Neural progenitor cell (in vitro differentiated cells): ENCODE results near the gene MS4A2. TPM values are rescaled to one million over a fixed set of nuclear protein-coding genes. Genes with fewer than 3 reads are reported as not detected.

Experiments used
- DNase-seq: peaks from one replicate; pipeline ENCODE4 v3.0.0-alpha.2; 2016; ENCODE audit warnings: low spot score
- H2AFZ ChIP-seq: fragments of 200-600 bp; sonication (generic); replicated peaks from 2 replicates; pipeline ENCODE4 v1.6.1; 2016; ENCODE audit warnings: antibody characterized with exemption
- H3F3A ChIP-seq: fragments of 200-600 bp; sonication (generic); 2 replicates; pipeline ENCODE4 v1.6.1; 2016; ENCODE audit warnings: antibody characterized with exemption, low read depth
- H3K27ac ChIP-seq: fragments of 200-600 bp; sonication (generic); 2 replicates; pipeline ENCODE4 v1.5.1; 2016; ENCODE audit warnings: mild to moderate bottlenecking
- H3K27me3 ChIP-seq: fragments of 200-600 bp; sonication (generic); 2 replicates; pipeline ENCODE4 v1.6.1; 2016; ENCODE audit warnings: mild to moderate bottlenecking, moderate library complexity
- H3K36me3 ChIP-seq: fragments of 200-600 bp; sonication (generic); 2 replicates; pipeline ENCODE4 v1.5.1; 2016
- H3K4me1 ChIP-seq: fragments of 200-600 bp; sonication (generic); 2 replicates; pipeline ENCODE4 v1.6.1; 2016; ENCODE audit warnings: mixed run types
- H3K4me2 ChIP-seq: fragments of 200-600 bp; sonication (generic); 2 replicates; pipeline ENCODE4 v1.6.1; 2016
- H3K4me3 ChIP-seq: fragments of 200-600 bp; sonication (generic); 2 replicates; pipeline ENCODE4 v1.5.1; 2016
- H3K79me2 ChIP-seq: fragments of 200-600 bp; sonication (generic); 2 replicates; pipeline ENCODE4 v1.6.1; 2016; ENCODE audit warnings: low read depth
- H3K9ac ChIP-seq: fragments of 200-600 bp; sonication (generic); 2 replicates; pipeline ENCODE4 v1.6.1; 2016
- H3K9me3 ChIP-seq: fragments of 200-600 bp; sonication (generic); 2 replicates; pipeline ENCODE4 v1.5.1; 2016; ENCODE audit warnings: low read depth
- H4K20me1 ChIP-seq: fragments of 200-600 bp; sonication (generic); 2 replicates; pipeline ENCODE4 v1.6.1; 2016; ENCODE audit warnings: low read depth
- H3K27ac Mint-ChIP-seq: 3 replicates; pipeline ENCODE4 v1.8.0; 2021; ENCODE audit warnings: mixed read lengths
- H3K27me3 Mint-ChIP-seq: 2 replicates; pipeline ENCODE4 v1.8.0; 2022; ENCODE audit warnings: low read depth, mild to moderate bottlenecking, inconsistent platforms, moderate library complexity, mixed read lengths; ENCODE audit not compliant: insufficient read depth
- H3K36me3 Mint-ChIP-seq: 3 replicates; pipeline ENCODE4 v1.8.0; 2021; ENCODE audit warnings: mixed read lengths
- H3K4me1 Mint-ChIP-seq: 3 replicates; pipeline ENCODE4 v1.8.0; 2021; ENCODE audit warnings: mixed read lengths
- H3K4me3 Mint-ChIP-seq: 3 replicates; pipeline ENCODE4 v1.8.0; 2021; ENCODE audit warnings: mild to moderate bottlenecking, moderate library complexity, mixed read lengths
- H3K9me3 Mint-ChIP-seq: 3 replicates; pipeline ENCODE4 v1.8.0; 2020; ENCODE audit warnings: mixed read lengths
- EZH2 ChIP-seq: fragments of 200-600 bp; sonication (generic); IDR thresholded peaks from 2 replicates; pipeline ENCODE4 v1.6.1; 2017; ENCODE audit warnings: antibody characterized with exemption, mild to moderate bottlenecking, moderate library complexity
- EZH2phosphoT487 ChIP-seq: fragments of 200-600 bp; sonication (generic); IDR thresholded peaks from 2 replicates; pipeline ENCODE4 v1.6.1; 2017; ENCODE audit warnings: antibody characterized with exemption
- total RNA-seq: library from RNA; depleted of rRNA; stranded (reverse); fragments of >200 nt; gene quantifications from 2 replicates; pipeline ENCODE4 v1.2.3, GENCODE V29; 2015; ENCODE audit warnings: low replicate concordance
- TF ChIP-seq, protein P1 (sequence below): fragments of 200-600 bp; sonication (generic); IDR thresholded peaks from 2 replicates; pipeline ENCODE4 v1.5.1; 2017; ENCODE audit warnings: antibody characterized with exemption, mild to moderate bottlenecking

MS4A2 gene
- total RNA-seq, 1 donor from 2014 or later: not detected

DNA sequence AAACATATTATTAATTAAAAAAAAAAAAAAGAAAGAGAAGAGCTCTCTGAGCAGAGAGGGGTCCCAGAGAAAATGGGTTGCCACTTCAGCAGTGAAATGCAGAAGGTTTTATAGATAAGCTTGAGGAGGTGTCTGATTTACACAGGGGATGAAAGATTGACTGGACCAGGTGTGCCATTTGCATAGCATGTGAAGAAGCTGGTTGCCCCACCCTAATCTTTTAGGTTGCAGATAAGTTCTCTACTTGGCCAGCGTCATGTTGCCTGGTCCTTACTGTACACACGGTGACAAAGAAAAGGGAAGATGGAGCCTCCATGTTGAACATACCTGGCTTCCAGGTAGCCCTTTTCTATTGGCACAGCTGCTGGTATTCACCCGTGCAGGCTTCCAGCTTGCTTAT is 41.4 kb downstream of the MS4A2 start:
- TF ChIP-seq, protein P1, sequence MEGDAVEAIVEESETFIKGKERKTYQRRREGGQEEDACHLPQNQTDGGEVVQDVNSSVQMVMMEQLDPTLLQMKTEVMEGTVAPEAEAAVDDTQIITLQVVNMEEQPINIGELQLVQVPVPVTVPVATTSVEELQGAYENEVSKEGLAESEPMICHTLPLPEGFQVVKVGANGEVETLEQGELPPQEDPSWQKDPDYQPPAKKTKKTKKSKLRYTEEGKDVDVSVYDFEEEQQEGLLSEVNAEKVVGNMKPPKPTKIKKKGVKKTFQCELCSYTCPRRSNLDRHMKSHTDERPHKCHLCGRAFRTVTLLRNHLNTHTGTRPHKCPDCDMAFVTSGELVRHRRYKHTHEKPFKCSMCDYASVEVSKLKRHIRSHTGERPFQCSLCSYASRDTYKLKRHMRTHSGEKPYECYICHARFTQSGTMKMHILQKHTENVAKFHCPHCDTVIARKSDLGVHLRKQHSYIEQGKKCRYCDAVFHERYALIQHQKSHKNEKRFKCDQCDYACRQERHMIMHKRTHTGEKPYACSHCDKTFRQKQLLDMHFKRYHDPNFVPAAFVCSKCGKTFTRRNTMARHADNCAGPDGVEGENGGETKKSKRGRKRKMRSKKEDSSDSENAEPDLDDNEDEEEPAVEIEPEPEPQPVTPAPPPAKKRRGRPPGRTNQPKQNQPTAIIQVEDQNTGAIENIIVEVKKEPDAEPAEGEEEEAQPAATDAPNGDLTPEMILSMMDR: no peak
- TF ChIP-seq EZH2 (no peak), EZH2phosphoT487 (no peak)
- H3K9me3 ChIP-seq: no peaks in the 10 kb centered on the region
- no peak for DNase-seq
- H2AFZ ChIP-seq: no peak overlapping the region
- H4K20me1 ChIP-seq: no peaks in the 10 kb centered on the region
- Mint-ChIP-seq H3K9me3 (peaks cover 9% of the 10 kb centered on the region), H3K27me3 (peaks cover 6% of the 10 kb centered on the region), H3K4me1 (no peaks in the 10 kb centered on the region), H3K4me3 (no peak overlapping the region), H3K36me3 (no peaks in the 10 kb centered on the region), H3K27ac (no peak overlapping the region)
- no peak overlapping the region for H3K4me2 ChIP-seq
- no peaks in the 10 kb centered on the region for H3K27me3 ChIP-seq
- H3K27ac ChIP-seq: no peak overlapping the region
- H3K79me2 ChIP-seq: no peaks in the 10 kb centered on the region
- H3K36me3 ChIP-seq: no peaks in the 10 kb centered on the region
- no peaks in the 10 kb centered on the region for H3F3A ChIP-seq
- no peak overlapping the region for H3K9ac ChIP-seq
- no peak overlapping the region for H3K4me3 ChIP-seq
- H3K4me1 ChIP-seq: peaks cover 5% of the 10 kb centered on the region

DNA sequence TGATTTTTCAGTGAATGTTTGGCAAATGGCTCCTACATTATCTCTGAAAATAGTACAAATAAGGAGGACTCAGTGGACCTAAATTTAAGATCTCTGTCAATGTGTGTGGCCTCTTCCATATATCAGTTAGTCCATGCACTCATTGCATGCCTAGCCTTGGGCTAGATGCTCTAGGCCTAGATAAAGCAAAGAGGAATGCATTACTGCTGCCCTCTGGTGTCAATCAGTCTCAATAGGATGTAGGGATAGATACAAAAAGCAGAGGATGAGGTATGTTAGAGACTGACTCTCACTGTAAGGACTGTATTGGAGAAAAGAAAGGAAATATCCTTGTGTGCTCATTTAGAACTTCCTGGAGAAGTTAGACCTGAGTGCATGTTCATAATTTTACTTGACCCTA is 42.0 kb downstream of the MS4A2 start:
- Histone ChIP-seq H3K36me3 (no peaks in the 10 kb centered on the region), H3K27ac (no peak overlapping the region), H3K79me2 (no peaks in the 10 kb centered on the region), H3K27me3 (no peaks in the 10 kb centered on the region), H2AFZ (no peak overlapping the region), H3K9me3 (no peaks in the 10 kb centered on the region), H3K4me2 (no peak overlapping the region), H3K9ac (no peak overlapping the region), H3F3A (no peaks in the 10 kb centered on the region), H3K4me3 (no peak overlapping the region), H4K20me1 (no peaks in the 10 kb centered on the region), H3K4me1 (peaks cover 5% of the 10 kb centered on the region)
- peaks cover 6% of the 10 kb centered on the region for H3K27me3 Mint-ChIP-seq
- no peak overlapping the region for H3K27ac Mint-ChIP-seq
- TF ChIP-seq, protein P1: peak; percentile 57
- no peak for TF ChIP-seq EZH2phosphoT487
- no peak for TF ChIP-seq EZH2
- no peaks in the 10 kb centered on the region for H3K4me1 Mint-ChIP-seq
- H3K4me3 Mint-ChIP-seq: no peak overlapping the region
- peak; percentile 69 for DNase-seq
- no peaks in the 10 kb centered on the region for H3K36me3 Mint-ChIP-seq
- peaks cover 9% of the 10 kb centered on the region for H3K9me3 Mint-ChIP-seq

GRCh38 chr11:60131912-60132311 is 43.4 kb downstream of the MS4A2 start:
- no peak for DNase-seq
- H3K36me3 Mint-ChIP-seq: no peaks in the 10 kb centered on the region
- Histone ChIP-seq H3K4me3 (no peak overlapping the region), H3K27ac (no peak overlapping the region), H3F3A (no peaks in the 10 kb centered on the region), H3K9me3 (no peaks in the 10 kb centered on the region), H3K36me3 (no peaks in the 10 kb centered on the region), H2AFZ (no peak overlapping the region), H3K4me1 (peaks cover 5% of the 10 kb centered on the region), H4K20me1 (no peaks in the 10 kb centered on the region), H3K9ac (no peak overlapping the region), H3K79me2 (no peaks in the 10 kb centered on the region), H3K27me3 (no peaks in the 10 kb centered on the region), H3K4me2 (no peak overlapping the region)
- peaks cover 9% of the 10 kb centered on the region for H3K27me3 Mint-ChIP-seq
- H3K9me3 Mint-ChIP-seq: peaks cover 9% of the 10 kb centered on the region
- H3K4me1 Mint-ChIP-seq: no peaks in the 10 kb centered on the region
- TF ChIP-seq EZH2phosphoT487 (no peak), EZH2 (no peak)
- TF ChIP-seq, protein P1: no peak
- no peak overlapping the region for H3K27ac Mint-ChIP-seq
- H3K4me3 Mint-ChIP-seq: no peak overlapping the region
